NCI-H1436 treated with DMSO at 0.1 percent for 48 hours (cell line): Measurements from ENCODE around the gene ITGA2B.
A peak's percentile ranks its signal among the peaks of the same experiment; 100 is the strongest.
"Not testable (repeated sequence)": the region's sequence is repeated elsewhere in the genome, so short reads cannot be mapped to it uniquely, and the experiment has no call there.

ENCODE experiments used
- DNase-seq: peaks from one replicate; lab custom pipeline; 2025; lab: John Stamatoyannopoulos, UW

Gene ITGA2B

GRCh38 chr17:44390250-44390870, 911 bp upstream of the ITGA2B start:
- no peak for DNase-seq

- no peak for DNase-seq
Measured at GRCh38 chr17:44389723-44390202, 314 bp upstream of the ITGA2B start.

- DNase-seq = no peak
Measured at GRCh38 chr17:44387804-44388203, 1.6 kb downstream of the ITGA2B start.

GRCh38 chr17:44386182-44386525, 3.3 kb downstream of the ITGA2B start:
- no peak for DNase-seq

GRCh38 chr17:44385287-44386181, 3.9 kb downstream of the ITGA2B start:
- DNase-seq = peak; percentile 69

- no peak for DNase-seq
Measured at GRCh38 chr17:44384823-44385286, 4.6 kb downstream of the ITGA2B start.

- no peak for DNase-seq
Measured at GRCh38 chr17:44384281-44384822, 5.1 kb downstream of the ITGA2B start.

GRCh38 chr17:44383861-44384260, 5.6 kb downstream of the ITGA2B start:
- DNase-seq = no peak

- DNase-seq = no peak
Measured at GRCh38 chr17:44383363-44383762, 6.1 kb downstream of the ITGA2B start.

GRCh38 chr17:44382917-44383316, 6.5 kb downstream of the ITGA2B start:
- DNase-seq = no peak

GRCh38 chr17:44381810-44382305, 7.6 kb downstream of the ITGA2B start:
- DNase-seq = no peak

- DNase-seq = no peak
Measured at GRCh38 chr17:44380767-44381166, 8.7 kb downstream of the ITGA2B start.

GRCh38 chr17:44379887-44380286, 9.6 kb downstream of the ITGA2B start:
- DNase-seq = no peak

GRCh38 chr17:44378171-44378705, 11.2 kb downstream of the ITGA2B start:
- DNase-seq = no peak

GRCh38 chr17:44376779-44377178, 12.7 kb downstream of the ITGA2B start:
- DNase-seq = no peak

- DNase-seq = no peak
Measured at GRCh38 chr17:44376124-44376523, 13.3 kb downstream of the ITGA2B start.

- DNase-seq = no peak
Measured at GRCh38 chr17:44375196-44376017, 14.0 kb downstream of the ITGA2B start.

GRCh38 chr17:44374306-44375195, 14.9 kb downstream of the ITGA2B start:
- no peak for DNase-seq

GRCh38 chr17:44372036-44372435, 17.4 kb downstream of the ITGA2B start:
- DNase-seq = no peak

- not testable (repeated sequence) for DNase-seq
Measured at GRCh38 chr17:44369414-44370023, 19.9 kb downstream of the ITGA2B start.
